Omental fat pad (tissue), 4 donors: ENCODE data around the gene RPL26. TPM values are rescaled to one million over a fixed set of nuclear protein-coding genes. Genes with fewer than 3 reads are reported as not detected.

Experiments
- small RNA-seq: library from RNA; depleted of rRNA; stranded (forward); fragments of <200 nt; gene quantifications from one replicate; pipeline ENCODE3, GENCODE V24; 2016
- total RNA-seq, 4 donors: library from RNA; depleted of rRNA; stranded (reverse); fragments of >200 nt; gene quantifications; one replicate each; pipeline ENCODE4 v1.1.0, GENCODE V29; 2016

Gene RPL26
- total RNA-seq, 4 donors from 2014 or later = 3,452 to 4,057 (median 3,629) TPM

Small RNAs within 50 kb of the gene (small RNA-seq; reads per million reads assigned to genes)
- not detected for gene RF00265

Other genes starting within 250 kb of the RPL26 start
- gene PER1, start 230.8 kb downstream of the RPL26 start, total RNA-seq = 100 to 1,000 TPM in 2 of 4 donors, 10 to 100 TPM in 2; 78.8 to 169 (median 122) TPM
- 10 to 100 TPM; 16.8 to 42.1 (median 21.2) TPM for gene VAMP2, start 220.2 kb downstream of the RPL26 start, total RNA-seq
- 10 to 100 TPM; 10.9 to 78.4 (median 34.1) TPM for gene TMEM107, start 206.8 kb downstream of the RPL26 start, total RNA-seq
- gene BORCS6, start 193.0 kb downstream of the RPL26 start, total RNA-seq = 1 to 10 TPM; 4.7 to 9.9 (median 6.7) TPM
- 1 to 10 TPM in 2 of 4 donors, under 1 TPM in 1, not detected in 1; 0.79 to 3.0 (median 2.0) TPM for gene AURKB, start 172.6 kb downstream of the RPL26 start, total RNA-seq
- 10 to 100 TPM; 13.0 to 31.7 (median 18.9) TPM for gene CTC1, start 135.1 kb downstream of the RPL26 start, total RNA-seq
- 10 to 100 TPM; 12.9 to 27.7 (median 19.8) TPM for gene PFAS, start 133.9 kb downstream of the RPL26 start, total RNA-seq
- 10 to 100 TPM; 16.7 to 31.4 (median 23.0) TPM for gene RANGRF, start 94.5 kb downstream of the RPL26 start, total RNA-seq
- 1 to 10 TPM; 1.0 to 4.0 (median 3.1) TPM for gene SLC25A35, start 87.8 kb downstream of the RPL26 start, total RNA-seq
- 100 to 1,000 TPM in 1 of 4 donors, 10 to 100 TPM in 2, 1 to 10 TPM in 1; 8.6 to 132 (median 60.4) TPM for gene ARHGEF15, start 73.0 kb downstream of the RPL26 start, total RNA-seq
- not detected for gene ODF4, start 43.4 kb downstream of the RPL26 start, total RNA-seq
- not detected for gene RNF222, start 14.6 kb upstream of the RPL26 start, total RNA-seq
- gene NDEL1, start 52.7 kb upstream of the RPL26 start, total RNA-seq = 100 to 1,000 TPM in 2 of 4 donors, 10 to 100 TPM in 2; 64.3 to 139 (median 118) TPM
- 10 to 100 TPM; 41.1 to 99.3 (median 51.8) TPM for gene MYH10, start 247.5 kb upstream of the RPL26 start, total RNA-seq